NT2/D1 (cell line): ENCODE results near the gene CYP2A7.
"Not testable (repeated sequence)": the region's sequence is repeated elsewhere in the genome, so short reads cannot be mapped to it uniquely, and the experiment has no call there.

Source experiments
- DNase-seq: peaks from one replicate; pipeline ENCODE4 v3.0.0-alpha.2; 2011; ENCODE audit warnings: low read depth, low spot score
- H3K27me3 ChIP-seq: 2 replicates; pipeline ENCODE4 v1.6.0; 2011; ENCODE audit warnings: mild to moderate bottlenecking; ENCODE audit not compliant: insufficient read length, insufficient read depth
- H3K36me3 ChIP-seq: 2 replicates; pipeline ENCODE4 v1.6.1; 2011; ENCODE audit warnings: mild to moderate bottlenecking, low read length, mixed read lengths; ENCODE audit not compliant: insufficient read depth, insufficient read length
- H3K4me1 ChIP-seq: 2 replicates; pipeline ENCODE4 v1.5.1; 2011; ENCODE audit not compliant: insufficient read depth, insufficient read length
- H3K4me3 ChIP-seq: 2 replicates; pipeline ENCODE4 v1.5.1; 2011; ENCODE audit warnings: low read depth; ENCODE audit not compliant: insufficient read length
- H3K9ac ChIP-seq: 2 replicates; pipeline ENCODE4 v1.6.0; 2011; ENCODE audit warnings: low read depth; ENCODE audit not compliant: insufficient read length
- H3K9me3 ChIP-seq: 2 replicates; pipeline ENCODE4 v1.5.1; 2011; ENCODE audit warnings: mild to moderate bottlenecking, low read length; ENCODE audit not compliant: insufficient read depth
- SUZ12 ChIP-seq: IDR thresholded peaks from 2 replicates; pipeline ENCODE4 v1.6.1; 2011; ENCODE audit not compliant: insufficient read length, insufficient read depth; ENCODE audit errors: extremely low read depth
- YY1 ChIP-seq: IDR thresholded peaks from 2 replicates; pipeline ENCODE4 v1.6.1; 2011; ENCODE audit not compliant: insufficient read length, insufficient read depth
- ZNF274 ChIP-seq: IDR thresholded peaks from 2 replicates; pipeline ENCODE4 v1.6.1; 2011; ENCODE audit warnings: mild to moderate bottlenecking, low read depth, low read length

Gene CYP2A7

GRCh38 chr19:40900521-40900920 is 18.5 kb upstream of the CYP2A7 start:
- H3K9me3 ChIP-seq, H3K27me3 ChIP-seq, H3K36me3 ChIP-seq, DNase-seq, H3K4me1 ChIP-seq, H3K9ac ChIP-seq, H3K4me3 ChIP-seq: not testable (repeated sequence)

DNA sequence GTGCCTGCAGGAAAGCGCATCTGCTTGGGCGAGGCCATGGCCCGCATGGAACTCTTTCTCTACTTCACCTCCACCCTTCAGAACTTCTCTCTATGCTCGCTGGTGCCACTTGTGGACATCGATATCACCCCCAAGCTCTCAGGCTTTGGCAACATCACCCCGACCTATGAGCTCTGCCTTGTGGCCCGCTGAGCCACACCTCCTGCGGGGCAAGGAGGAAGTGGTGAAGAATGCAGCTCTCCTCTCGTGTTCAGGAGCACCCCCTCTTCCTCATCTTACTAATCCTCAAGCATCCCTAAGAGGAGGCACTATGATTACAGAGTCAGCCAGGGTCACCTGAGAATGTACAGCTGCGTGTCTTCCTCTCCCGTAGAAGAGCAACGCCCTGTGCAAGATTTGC is 17.9 kb upstream of the CYP2A7 start:
- not testable (repeated sequence) for H3K4me3 ChIP-seq, H3K4me1 ChIP-seq, DNase-seq, H3K36me3 ChIP-seq, H3K27me3 ChIP-seq, H3K9me3 ChIP-seq, H3K9ac ChIP-seq

DNA sequence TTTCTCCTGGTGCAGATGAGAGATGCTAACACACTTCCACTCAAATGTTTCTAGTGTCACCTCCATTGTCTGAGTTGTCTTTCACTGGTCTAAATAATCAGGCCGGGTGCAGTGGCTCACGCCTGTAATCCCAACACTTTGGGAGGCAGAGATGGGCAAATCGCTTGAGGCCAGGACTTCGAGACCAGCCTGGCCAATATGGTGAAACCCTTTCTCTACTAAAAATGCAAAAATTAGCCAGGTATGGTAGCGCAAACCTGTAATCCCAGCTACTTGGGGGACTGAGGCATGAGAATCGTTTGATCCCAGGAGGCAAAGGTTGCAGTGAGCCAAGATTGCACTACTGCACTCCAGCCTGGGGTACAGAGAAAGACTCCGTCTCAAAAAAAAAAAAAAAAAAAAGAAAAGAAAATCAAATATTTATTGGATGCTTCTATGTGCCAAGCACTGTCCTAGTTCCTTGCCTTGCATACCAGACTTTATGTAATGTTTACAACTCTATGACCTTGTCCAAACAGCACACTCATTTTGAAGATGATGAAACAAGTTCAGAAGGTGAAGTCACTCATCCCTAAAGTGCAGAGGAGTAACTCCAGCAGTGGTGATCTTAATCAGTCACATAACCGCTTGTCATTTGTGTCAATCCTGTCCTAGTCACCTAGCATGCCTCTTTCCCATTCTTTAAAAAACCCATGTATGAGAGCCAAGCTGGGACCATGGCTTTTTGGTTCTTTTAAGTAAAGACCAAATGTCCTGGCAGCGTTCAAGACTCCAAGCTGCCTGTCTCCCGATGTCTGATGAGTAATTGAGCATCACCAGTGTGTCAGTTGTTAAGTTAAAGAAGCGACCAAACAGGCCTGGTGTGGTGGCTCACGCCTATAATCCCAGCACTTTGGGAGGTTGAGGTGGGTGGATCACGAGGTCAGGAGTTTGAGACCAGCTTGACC is 15.1 kb upstream of the CYP2A7 start:
- not testable (repeated sequence) for DNase-seq, H3K4me1 ChIP-seq, H3K4me3 ChIP-seq, H3K9me3 ChIP-seq, H3K27me3 ChIP-seq, H3K36me3 ChIP-seq, H3K9ac ChIP-seq

- no peaks in the 10 kb centered on the region for H3K9me3 ChIP-seq
- TF ChIP-seq SUZ12 (no peak), YY1 (no peak), ZNF274 (no peak)
- H3K4me3 ChIP-seq = no peak overlapping the region
- no peak overlapping the region for H3K9ac ChIP-seq
- H3K36me3 ChIP-seq = no peaks in the 10 kb centered on the region
- H3K27me3 ChIP-seq = no peaks in the 10 kb centered on the region
- no peak for DNase-seq
- H3K4me1 ChIP-seq = no peaks in the 10 kb centered on the region
Observed at GRCh38 chr19:40896418-40896796, 14.4 kb upstream of the CYP2A7 start.

DNA sequence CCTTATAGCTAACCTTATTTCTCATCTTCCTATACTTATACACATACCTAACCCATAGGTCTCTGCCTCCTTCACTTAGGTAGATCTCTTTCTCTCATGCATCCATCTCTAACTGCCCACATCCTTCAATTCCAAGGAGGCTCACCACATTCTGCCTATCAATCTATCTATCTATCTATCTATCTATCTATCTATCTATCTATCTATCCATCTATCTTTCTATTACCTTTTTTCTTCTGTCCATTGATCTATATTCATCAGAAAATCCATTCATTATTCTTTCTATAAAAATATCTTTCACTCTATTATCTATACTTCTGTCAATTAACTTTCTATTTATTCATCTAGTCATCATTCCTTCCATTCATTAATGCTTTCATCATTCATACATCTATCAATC is 11.1 kb upstream of the CYP2A7 start:
- H3K27me3 ChIP-seq = no peaks in the 10 kb centered on the region
- no peak for DNase-seq
- no peaks in the 10 kb centered on the region for H3K4me1 ChIP-seq
- H3K9me3 ChIP-seq = no peaks in the 10 kb centered on the region
- no peak overlapping the region for H3K9ac ChIP-seq
- no peaks in the 10 kb centered on the region for H3K36me3 ChIP-seq
- TF ChIP-seq ZNF274 = no peak
- no peak for TF ChIP-seq SUZ12
- no peak for TF ChIP-seq YY1
- H3K4me3 ChIP-seq = no peak overlapping the region

DNA sequence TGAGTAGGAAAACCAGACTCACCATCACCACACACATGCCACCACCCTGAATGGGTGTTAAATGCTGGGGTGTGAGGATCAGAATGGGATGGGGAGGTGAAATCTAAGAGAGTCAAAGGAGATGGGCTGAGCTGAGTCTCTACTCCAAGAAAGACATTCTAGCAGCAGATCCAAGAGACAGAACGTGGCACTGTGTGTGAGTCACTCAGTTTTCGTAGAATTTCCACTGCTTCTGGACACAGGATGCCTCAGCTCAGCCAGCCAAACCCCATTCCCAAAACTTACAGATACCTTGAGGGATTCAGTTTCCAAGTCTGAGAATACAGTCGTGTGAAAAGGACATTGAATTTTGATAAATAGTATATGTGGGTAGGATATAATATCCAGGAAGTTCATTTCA is 7.3 kb upstream of the CYP2A7 start:
- Histone ChIP-seq H3K4me3 (no peak overlapping the region), H3K4me1 (no peaks in the 10 kb centered on the region), H3K36me3 (no peaks in the 10 kb centered on the region), H3K27me3 (no peaks in the 10 kb centered on the region), H3K9me3 (no peaks in the 10 kb centered on the region), H3K9ac (no peak overlapping the region)
- DNase-seq = no peak
- TF ChIP-seq SUZ12 (no peak), ZNF274 (no peak), YY1 (no peak)

GRCh38 chr19:40888191-40888590 is 6.2 kb upstream of the CYP2A7 start:
- Histone ChIP-seq H3K36me3 (no peaks in the 10 kb centered on the region), H3K27me3 (no peaks in the 10 kb centered on the region), H3K9me3 (no peaks in the 10 kb centered on the region), H3K4me1 (no peaks in the 10 kb centered on the region), H3K9ac (no peak overlapping the region), H3K4me3 (no peak overlapping the region)
- TF ChIP-seq YY1 (no peak), SUZ12 (no peak), ZNF274 (no peak)
- DNase-seq = no peak

DNA sequence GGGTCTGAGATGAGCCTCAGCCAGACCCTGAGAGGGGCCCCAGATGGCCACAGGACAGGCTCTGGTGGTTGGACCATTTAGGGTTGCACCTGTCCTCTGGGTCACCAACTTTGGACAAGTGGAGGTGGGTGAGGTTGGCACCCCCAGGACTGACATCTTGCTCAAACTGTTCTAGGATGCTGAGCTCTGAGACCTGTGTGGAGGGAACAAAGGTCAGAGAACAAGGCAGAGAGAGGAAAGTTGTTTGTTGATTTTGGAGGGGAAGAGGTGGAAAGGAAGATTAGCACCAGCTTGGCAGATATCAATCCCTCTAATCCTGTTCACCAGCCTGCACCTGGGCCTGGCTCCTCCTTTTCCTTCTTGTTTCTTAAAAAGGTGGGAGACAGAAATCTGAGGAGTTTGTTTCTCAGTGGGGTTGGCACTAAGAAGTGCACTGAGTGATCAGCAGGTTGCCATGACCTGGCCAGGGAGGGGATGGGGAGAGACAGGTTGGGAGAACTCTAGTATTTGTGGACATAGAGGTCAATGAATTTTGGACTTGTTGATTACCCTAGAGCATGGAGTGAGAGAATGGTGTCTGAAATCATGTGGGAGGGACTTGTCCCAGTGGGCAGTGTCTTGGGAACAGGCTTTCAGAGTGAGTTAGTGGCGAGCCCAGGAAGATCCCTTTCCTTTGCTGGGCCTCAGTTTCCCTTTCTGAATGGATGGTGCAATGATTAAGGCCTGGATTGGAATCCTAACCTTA is 2.3 kb upstream of the CYP2A7 start:
- DNase-seq, H3K9ac ChIP-seq, H3K27me3 ChIP-seq, H3K9me3 ChIP-seq, H3K4me1 ChIP-seq, H3K4me3 ChIP-seq, H3K36me3 ChIP-seq: not testable (repeated sequence)

DNA sequence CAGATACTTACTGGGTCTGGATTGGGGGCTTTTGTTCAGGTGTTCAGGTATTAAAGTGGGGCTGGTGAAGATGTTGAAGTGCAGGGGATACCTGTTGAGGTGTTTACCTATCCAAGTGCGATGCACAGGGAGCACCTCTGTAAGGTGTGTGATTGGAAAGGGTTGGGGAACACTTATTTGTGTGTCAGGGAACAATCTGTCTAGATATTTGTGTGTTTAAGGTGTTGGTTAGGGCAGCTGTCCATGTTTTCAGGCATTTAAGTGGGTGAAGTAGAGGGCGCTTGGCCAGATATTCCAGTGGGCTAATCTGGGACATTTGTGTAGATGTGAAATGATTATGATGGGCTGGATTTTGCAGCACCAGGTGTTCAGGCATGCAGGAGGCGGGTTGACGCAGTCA is 2.7 kb downstream of the CYP2A7 start:
- not testable (repeated sequence) for H3K27me3 ChIP-seq, H3K4me1 ChIP-seq, H3K4me3 ChIP-seq, H3K36me3 ChIP-seq, H3K9me3 ChIP-seq, H3K9ac ChIP-seq, DNase-seq

DNA sequence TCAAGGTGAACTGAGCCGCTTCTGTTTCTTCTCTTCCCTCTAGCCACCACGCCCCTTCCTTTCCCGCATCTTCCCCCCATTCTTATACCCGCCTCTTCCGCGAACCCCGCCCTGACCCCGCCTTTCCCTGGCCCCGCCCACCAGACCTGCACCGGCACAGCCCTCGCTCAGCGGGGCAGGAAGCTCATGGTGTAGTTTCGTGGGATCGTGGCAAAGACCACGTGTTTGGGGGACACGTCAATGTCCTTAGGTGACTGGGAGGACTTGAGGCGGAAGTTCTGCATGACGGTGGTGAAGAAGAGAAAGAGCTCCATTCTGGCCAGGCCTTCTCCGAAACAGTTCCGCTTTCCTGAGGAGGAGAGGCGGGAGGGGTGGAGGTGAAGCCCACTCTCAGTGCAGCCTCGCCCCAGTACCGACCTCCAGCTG is 6.5 kb downstream of the CYP2A7 start:
- H3K4me1 ChIP-seq, H3K4me3 ChIP-seq, H3K9ac ChIP-seq, H3K36me3 ChIP-seq, DNase-seq, H3K9me3 ChIP-seq, H3K27me3 ChIP-seq: not testable (repeated sequence)

DNA sequence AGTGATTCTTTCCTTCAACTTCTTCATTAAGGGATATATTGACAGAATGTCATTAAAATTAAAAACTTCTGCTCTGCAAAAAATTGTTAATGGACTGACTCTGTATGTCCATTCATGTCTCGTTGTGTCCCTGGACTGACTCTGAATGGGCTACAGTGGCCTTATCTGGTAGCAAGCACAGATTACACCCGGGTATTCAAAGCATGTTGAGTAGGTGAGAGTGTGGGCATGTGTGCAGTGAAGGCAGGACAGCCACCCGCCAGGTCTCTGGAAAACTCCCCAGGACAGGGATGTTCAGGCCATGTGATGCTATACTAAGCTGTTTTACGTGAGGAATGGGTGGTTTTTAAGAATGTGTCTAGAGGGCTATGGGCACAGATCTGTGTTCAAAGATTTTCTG is 7.2 kb downstream of the CYP2A7 start:
- H3K27me3 ChIP-seq, H3K36me3 ChIP-seq, H3K4me1 ChIP-seq, H3K9ac ChIP-seq, DNase-seq, H3K4me3 ChIP-seq, H3K9me3 ChIP-seq: not testable (repeated sequence)
